Uterus (tissue), 2 donors: ENCODE measurements around the gene CASP4.

ENCODE experiments used
- POLR2A ChIP-seq, 2 donors: fragments of 450-650 bp; IDR thresholded peaks; one replicate each; pipeline ENCODE4 v1.6.1; 2016; ENCODE audit warnings: antibody characterized with exemption in 2 of 2, mild to moderate bottlenecking in 1 of 2, moderate library complexity in 1 of 2
- TF ChIP-seq, protein P1 (sequence below), 4 experiments: fragments of 200-600 bp in 2 of 4; fragments of 450-650 bp in 2 of 4; sonication (generic) in 2 of 4; IDR thresholded peaks; one replicate each; pipeline ENCODE4 v1.5.1; 2016 to 2019; ENCODE audit warnings: antibody characterized with exemption in 4 of 4, mild to moderate bottlenecking in 2 of 4, moderate library complexity in 1 of 4

DNA sequence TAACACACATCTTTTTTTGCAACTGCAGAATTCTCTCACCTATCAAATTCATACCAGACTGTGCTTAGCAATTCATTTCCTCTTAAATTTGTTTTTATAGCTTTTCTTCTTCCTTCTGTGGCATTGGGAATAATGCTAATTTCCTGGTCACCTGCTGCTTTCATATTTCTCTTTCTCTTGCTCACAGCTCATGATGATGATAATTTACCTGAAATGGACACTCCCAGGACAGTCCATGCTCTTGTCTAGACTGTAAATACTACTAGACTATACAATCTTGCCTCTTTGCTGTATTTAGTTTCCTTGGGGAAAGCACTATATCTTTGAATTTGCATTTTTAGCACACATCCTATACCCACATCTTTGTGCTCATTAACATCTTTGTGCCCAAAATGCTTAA lies 39.1 kb upstream of the CASP4 start:
- no peak for TF ChIP-seq POLR2A (IDR thresholded peaks at IDR 0.05)
- TF ChIP-seq, protein P1, sequence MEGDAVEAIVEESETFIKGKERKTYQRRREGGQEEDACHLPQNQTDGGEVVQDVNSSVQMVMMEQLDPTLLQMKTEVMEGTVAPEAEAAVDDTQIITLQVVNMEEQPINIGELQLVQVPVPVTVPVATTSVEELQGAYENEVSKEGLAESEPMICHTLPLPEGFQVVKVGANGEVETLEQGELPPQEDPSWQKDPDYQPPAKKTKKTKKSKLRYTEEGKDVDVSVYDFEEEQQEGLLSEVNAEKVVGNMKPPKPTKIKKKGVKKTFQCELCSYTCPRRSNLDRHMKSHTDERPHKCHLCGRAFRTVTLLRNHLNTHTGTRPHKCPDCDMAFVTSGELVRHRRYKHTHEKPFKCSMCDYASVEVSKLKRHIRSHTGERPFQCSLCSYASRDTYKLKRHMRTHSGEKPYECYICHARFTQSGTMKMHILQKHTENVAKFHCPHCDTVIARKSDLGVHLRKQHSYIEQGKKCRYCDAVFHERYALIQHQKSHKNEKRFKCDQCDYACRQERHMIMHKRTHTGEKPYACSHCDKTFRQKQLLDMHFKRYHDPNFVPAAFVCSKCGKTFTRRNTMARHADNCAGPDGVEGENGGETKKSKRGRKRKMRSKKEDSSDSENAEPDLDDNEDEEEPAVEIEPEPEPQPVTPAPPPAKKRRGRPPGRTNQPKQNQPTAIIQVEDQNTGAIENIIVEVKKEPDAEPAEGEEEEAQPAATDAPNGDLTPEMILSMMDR (IDR thresholded peaks at IDR 0.05) = no peak
